ENCODE data around the gene CWF19L2.
"Not testable (repeated sequence)": the region's sequence is repeated elsewhere in the genome, so short reads cannot be mapped to it uniquely, and the experiment has no call there.

The CWF19L2 gene

GRCh38 chr11:107457558-107458271 lies at the start of gene CWF19L2:
Gene CWF19L2, minus strand, starts transcription at chr11:107457825. Its CDS starts 9 bp downstream, at chr11:107457816.
- peak; percentile 80 for DNase-seq

- no peak for DNase-seq
Observed at GRCh38 chr11:107505647-107506225, 48.1 kb upstream of the CWF19L2 start.

GRCh38 chr11:107504981-107505380 lies 47.4 kb upstream of the CWF19L2 start:
- DNase-seq = no peak

- no peak for DNase-seq
Observed at GRCh38 chr11:107501713-107502112, 44.1 kb upstream of the CWF19L2 start.

GRCh38 chr11:107497371-107497770 lies 39.7 kb upstream of the CWF19L2 start:
- DNase-seq = not testable (repeated sequence)

GRCh38 chr11:107496011-107496410 lies 38.4 kb upstream of the CWF19L2 start:
- no peak for DNase-seq

GRCh38 chr11:107494055-107494454 lies 36.4 kb upstream of the CWF19L2 start:
- DNase-seq = no peak

- no peak for DNase-seq
Observed at GRCh38 chr11:107493117-107493516, 35.5 kb upstream of the CWF19L2 start.

- DNase-seq = no peak
Observed at GRCh38 chr11:107490836-107491235, 33.2 kb upstream of the CWF19L2 start.

GRCh38 chr11:107482234-107482633 lies 24.6 kb upstream of the CWF19L2 start:
- no peak for DNase-seq

- no peak for DNase-seq
Observed at GRCh38 chr11:107478922-107479321, 21.3 kb upstream of the CWF19L2 start.

- DNase-seq = no peak
Observed at GRCh38 chr11:107477820-107478219, 20.2 kb upstream of the CWF19L2 start.

- no peak for DNase-seq
Observed at GRCh38 chr11:107473792-107474191, 16.2 kb upstream of the CWF19L2 start.

GRCh38 chr11:107472966-107473365 lies 15.3 kb upstream of the CWF19L2 start:
- no peak for DNase-seq

- DNase-seq = no peak
Observed at GRCh38 chr11:107468596-107468995, 11.0 kb upstream of the CWF19L2 start.

- DNase-seq = no peak
Observed at GRCh38 chr11:107467696-107468095, 10.1 kb upstream of the CWF19L2 start.

GRCh38 chr11:107466275-107466866 lies 8.7 kb upstream of the CWF19L2 start:
- not testable (repeated sequence) for DNase-seq

GRCh38 chr11:107457205-107457557 lies 444 bp downstream of the CWF19L2 start:
- no peak for DNase-seq

- no peak for DNase-seq
Observed at GRCh38 chr11:107453594-107454286, 3.9 kb downstream of the CWF19L2 start.

GRCh38 chr11:107446822-107447431 lies 10.7 kb downstream of the CWF19L2 start:
- DNase-seq = no peak

GRCh38 chr11:107442715-107443215 lies 14.9 kb downstream of the CWF19L2 start:
- DNase-seq = no peak

- no peak for DNase-seq
Observed at GRCh38 chr11:107439586-107440167, 17.9 kb downstream of the CWF19L2 start.

- DNase-seq = no peak
Observed at GRCh38 chr11:107438148-107438547, 19.5 kb downstream of the CWF19L2 start.
